Bronchial epithelial cell (primary cell): ENCODE data around the gene HAND2. TPM values are rescaled to one million over a fixed set of nuclear protein-coding genes. Genes with fewer than 3 reads are reported as not detected.

Source experiments
- DNase-seq: peaks from one replicate; pipeline ENCODE4 v3.0.0-alpha.2; 2010; ENCODE audit warnings: low read depth
- FAIRE-seq: peaks from 2 replicates; lab custom pipeline; 2011; peaks lifted over from hg19 to GRCh38; lab: Jason Lieb, UNC
- H3K27me3 ChIP-seq: 2 replicates; pipeline ENCODE4 v1.5.1; 2011; ENCODE audit warnings: low read length; ENCODE audit not compliant: control insufficient read depth, insufficient read depth
- H3K36me3 ChIP-seq: 2 replicates; pipeline ENCODE4 v1.5.1; 2011; ENCODE audit warnings: low read length; ENCODE audit not compliant: control insufficient read depth, insufficient read depth
- H3K4me3 ChIP-seq: 2 replicates; pipeline ENCODE4 v1.5.1; 2011; ENCODE audit warnings: mild to moderate bottlenecking, low read depth, low read length, control low read depth
- CTCF ChIP-seq: IDR thresholded peaks from 2 replicates; pipeline ENCODE4 v1.5.1; 2011; ENCODE audit warnings: mild to moderate bottlenecking, moderate library complexity, low read length, control low read depth, inconsistent platforms; ENCODE audit not compliant: insufficient read depth, severe bottlenecking
- total RNA-seq: library from RNA; depleted of rRNA; stranded (reverse); fragments of >200 nt; gene quantifications from 2 replicates; pipeline ENCODE4 v1.2.1, GENCODE V29; 2014

Gene HAND2
- total RNA-seq, 1 donor from 2014 or later = 1.1 TPM

GRCh38 chr4:173560896-173561295 is 30.9 kb upstream of the HAND2 start:
- Histone ChIP-seq H3K36me3 (no peaks in the 10 kb centered on the region), H3K4me3 (no peak overlapping the region), H3K27me3 (no peaks in the 10 kb centered on the region)
- DNase-seq (no peak), FAIRE-seq (no peak)
- no peak for TF ChIP-seq CTCF

GRCh38 chr4:173556398-173557131 is 26.5 kb upstream of the HAND2 start:
- peak; percentile 3 for DNase-seq
- no peak for TF ChIP-seq CTCF
- Histone ChIP-seq H3K27me3 (no peaks in the 10 kb centered on the region), H3K36me3 (no peaks in the 10 kb centered on the region), H3K4me3 (no peak overlapping the region)
- no peak for FAIRE-seq

- no peak for TF ChIP-seq CTCF
- H3K4me3 ChIP-seq = no peak overlapping the region
- H3K36me3 ChIP-seq = no peaks in the 10 kb centered on the region
- FAIRE-seq (no peak), DNase-seq (peak; percentile 3)
- no peaks in the 10 kb centered on the region for H3K27me3 ChIP-seq
These were observed 17.9 kb upstream of the HAND2 start for GRCh38 chr4:173547889-173548288.

GRCh38 chr4:173546776-173547175 is 16.7 kb upstream of the HAND2 start:
- DNase-seq (no peak), FAIRE-seq (no peak)
- Histone ChIP-seq H3K4me3 (no peak overlapping the region), H3K27me3 (no peaks in the 10 kb centered on the region), H3K36me3 (no peaks in the 10 kb centered on the region)
- TF ChIP-seq CTCF = no peak

GRCh38 chr4:173545440-173545839 is 15.4 kb upstream of the HAND2 start:
- H3K4me3 ChIP-seq = no peak overlapping the region
- no peak for TF ChIP-seq CTCF
- no peaks in the 10 kb centered on the region for H3K27me3 ChIP-seq
- FAIRE-seq (no peak), DNase-seq (no peak)
- no peaks in the 10 kb centered on the region for H3K36me3 ChIP-seq

GRCh38 chr4:173543266-173543665 is 13.2 kb upstream of the HAND2 start:
- no peak for DNase-seq
- no peak for FAIRE-seq
- no peak for TF ChIP-seq CTCF
- Histone ChIP-seq H3K4me3 (no peak overlapping the region), H3K36me3 (no peaks in the 10 kb centered on the region), H3K27me3 (peaks cover 13% of the 10 kb centered on the region)
